HG03025 (cell line): ENCODE results near the gene SORCS3.

Experiments
- ATAC-seq: cut with Tn5 transposase; IDR thresholded peaks from one replicate; pipeline ENCODE4 v1.9.1; 2021; ENCODE audit warnings: mild to moderate bottlenecking, moderate library complexity; ENCODE audit not compliant: unreplicated experiment, low FRiP score

Gene SORCS3

GRCh38 chr10:104641187-104641936 lies at the start of gene SORCS3:
SORCS3 (plus strand) TSS chr10:104641290.
- no peak for ATAC-seq

- no peak for ATAC-seq
These were observed 49.6 kb upstream of the SORCS3 start for GRCh38 chr10:104591441-104591840.

- no peak for ATAC-seq
These were observed 39.9 kb upstream of the SORCS3 start for GRCh38 chr10:104601166-104601565.

- no peak for ATAC-seq
These were observed 32.8 kb upstream of the SORCS3 start for GRCh38 chr10:104608091-104608828.

GRCh38 chr10:104612571-104613205 lies 28.4 kb upstream of the SORCS3 start:
- ATAC-seq = no peak

GRCh38 chr10:104613406-104613805 lies 27.7 kb upstream of the SORCS3 start:
- ATAC-seq = no peak

- peak; percentile 51 for ATAC-seq
These were observed 26.8 kb upstream of the SORCS3 start for GRCh38 chr10:104614245-104614831.

- ATAC-seq = no peak
These were observed 26.0 kb upstream of the SORCS3 start for GRCh38 chr10:104615136-104615535.

- ATAC-seq = no peak
These were observed 23.3 kb upstream of the SORCS3 start for GRCh38 chr10:104617831-104618230.

- ATAC-seq = no peak
These were observed 18.9 kb upstream of the SORCS3 start for GRCh38 chr10:104622175-104622574.

GRCh38 chr10:104622598-104623209 lies 18.4 kb upstream of the SORCS3 start:
- no peak for ATAC-seq

GRCh38 chr10:104630731-104631130 lies 10.4 kb upstream of the SORCS3 start:
- ATAC-seq = no peak

- no peak for ATAC-seq
These were observed 9.1 kb upstream of the SORCS3 start for GRCh38 chr10:104631946-104632345.

GRCh38 chr10:104638861-104639589 lies 2.1 kb upstream of the SORCS3 start:
- ATAC-seq = no peak

GRCh38 chr10:104639590-104640338 lies 1.3 kb upstream of the SORCS3 start:
- ATAC-seq = no peak

- no peak for ATAC-seq
These were observed 527 bp upstream of the SORCS3 start for GRCh38 chr10:104640339-104641186.

- ATAC-seq = no peak
These were observed 1.0 kb downstream of the SORCS3 start for GRCh38 chr10:104641937-104642657.
